DMS114 treated with DMSO at 0.1 percent for 48 hours (cell line): ENCODE results near the gene WNT5B.

ENCODE experiments used
- DNase-seq: peaks from one replicate; lab custom pipeline; 2025; ENCODE audit not compliant: unreplicated experiment; lab: John Stamatoyannopoulos, UW

WNT5B gene

DNA sequence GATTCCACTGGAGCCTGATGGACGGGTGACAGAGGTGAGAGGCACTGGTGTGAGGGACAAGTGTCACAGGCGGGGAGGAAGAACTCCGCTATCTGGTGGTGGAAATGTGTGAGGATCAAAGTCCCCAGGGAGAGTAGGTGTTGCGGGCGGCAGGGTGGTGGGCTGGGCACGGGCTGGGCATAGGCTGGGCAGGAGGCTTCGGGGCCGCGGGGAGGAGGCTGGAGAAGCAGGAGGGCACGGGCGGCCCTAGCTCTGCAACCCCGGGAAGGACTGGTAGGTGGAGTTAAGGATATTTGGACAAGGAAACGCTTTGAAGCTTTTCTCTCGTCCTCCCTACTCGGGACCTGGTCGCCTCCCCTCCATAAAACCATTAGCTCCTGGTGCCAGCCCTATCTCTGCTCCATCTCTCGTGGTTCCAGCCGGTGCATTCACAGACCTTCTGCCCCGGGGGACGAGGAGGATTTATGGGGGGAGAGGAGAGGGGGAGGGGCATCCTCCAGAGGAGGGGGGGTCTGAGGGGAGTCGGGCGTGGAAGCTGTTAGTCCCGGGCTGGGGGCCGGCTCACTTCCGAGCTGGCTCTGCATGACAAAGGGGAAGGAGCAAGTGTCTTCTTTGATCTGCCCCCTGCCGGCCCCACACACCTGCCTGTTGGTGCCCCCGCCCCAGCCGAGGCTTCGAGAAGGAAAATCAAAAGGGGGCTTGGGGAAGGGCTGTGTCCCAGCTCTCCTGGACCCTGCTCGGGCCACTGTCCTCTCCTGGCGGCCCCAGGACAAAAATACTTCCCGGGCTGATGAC lies 504 bp downstream of the WNT5B start:
- DNase-seq = no peak

GRCh38 chr12:1630133-1630826 lies 1.2 kb downstream of the WNT5B start:
- DNase-seq = no peak

DNA sequence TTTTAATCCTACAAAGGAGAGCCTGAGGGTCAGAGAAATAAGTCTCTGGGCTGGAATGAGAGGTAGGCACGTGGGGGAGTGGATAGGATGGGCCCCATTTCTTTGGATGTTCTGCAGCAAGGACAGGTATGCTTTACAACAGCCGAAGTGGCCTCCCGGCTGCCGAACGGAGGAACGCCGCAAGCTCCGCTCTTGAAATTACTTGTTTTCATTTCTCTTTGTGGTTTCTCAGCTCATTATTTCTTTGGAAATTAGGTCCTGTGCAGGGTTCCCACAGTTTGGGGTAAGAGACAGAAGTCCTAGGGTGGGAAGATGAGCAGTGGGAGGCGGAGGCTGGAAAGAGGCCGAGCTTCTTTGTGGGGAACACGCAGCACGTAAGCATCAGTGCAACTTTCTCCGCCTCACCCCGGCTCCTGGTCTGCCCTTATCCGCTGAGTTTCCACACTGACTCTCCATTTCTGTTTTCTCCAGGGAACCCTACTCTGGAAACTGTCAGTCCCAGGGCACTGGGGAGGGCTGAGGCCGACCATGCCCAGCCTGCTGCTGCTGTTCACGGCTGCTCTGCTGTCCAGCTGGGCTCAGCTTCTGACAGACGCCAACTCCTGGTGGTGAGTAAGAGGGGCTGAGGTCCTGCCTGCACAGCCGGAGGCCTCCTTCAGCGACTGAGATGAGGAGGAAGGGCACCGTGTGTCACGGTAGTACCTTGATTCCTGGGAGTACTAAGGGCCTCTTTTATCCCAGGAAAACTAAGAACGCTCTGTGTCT lies 2.0 kb downstream of the WNT5B start:
- DNase-seq = no peak

GRCh38 chr12:1632702-1633101 lies 3.7 kb downstream of the WNT5B start:
- no peak for DNase-seq

- no peak for DNase-seq
Observed at GRCh38 chr12:1633459-1633858, 4.4 kb downstream of the WNT5B start.

DNA sequence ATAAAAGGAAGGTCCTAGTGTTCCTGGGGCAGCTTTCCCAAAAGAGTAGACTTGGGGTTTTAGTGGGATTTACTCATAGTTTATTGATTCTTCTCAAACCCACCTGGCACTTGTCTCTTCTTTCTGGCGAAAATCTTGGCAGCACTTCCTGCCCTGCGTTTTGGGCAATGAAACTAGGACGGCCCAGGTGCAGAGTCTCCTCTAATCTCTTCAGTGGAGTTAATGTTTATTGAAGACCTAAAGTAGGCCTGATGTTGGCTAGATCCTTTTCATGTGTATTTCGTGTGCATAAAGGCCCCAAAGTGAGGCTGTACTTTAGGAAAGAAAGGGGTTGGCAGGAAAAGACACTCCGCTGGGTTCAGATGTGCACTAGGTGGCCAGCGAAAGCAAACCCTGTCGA lies 5.1 kb downstream of the WNT5B start:
- DNase-seq = no peak

DNA sequence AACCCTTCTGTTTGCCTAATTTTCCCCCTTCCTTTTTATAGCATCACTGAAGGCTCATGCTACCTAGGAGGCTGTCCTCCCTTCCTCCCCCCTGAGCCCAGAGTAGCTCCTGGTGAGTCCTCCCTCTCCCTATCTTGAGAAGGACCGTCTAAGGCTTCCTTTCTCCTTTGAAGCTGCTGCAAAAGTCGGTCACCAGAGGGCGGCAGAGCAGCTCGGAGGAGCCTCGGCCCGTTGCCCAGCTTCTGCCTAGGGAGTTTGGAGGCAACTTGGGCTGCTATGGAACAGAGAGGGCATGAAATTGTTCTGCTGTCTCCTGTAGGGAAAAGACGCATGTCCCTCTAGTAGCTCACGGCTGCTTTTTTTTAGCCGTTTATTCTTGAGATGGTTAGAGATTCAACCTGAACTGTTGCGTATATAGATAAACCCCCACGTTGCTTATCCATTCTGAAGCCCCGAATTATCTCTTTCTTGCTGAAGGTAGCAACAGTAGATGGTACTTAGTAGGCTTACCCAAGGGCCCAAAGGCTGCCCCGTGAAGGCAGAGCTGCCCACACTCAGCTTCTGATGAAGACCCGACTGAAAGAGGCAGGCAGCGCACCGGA lies 5.7 kb downstream of the WNT5B start:
- peak; percentile 81 for DNase-seq

DNA sequence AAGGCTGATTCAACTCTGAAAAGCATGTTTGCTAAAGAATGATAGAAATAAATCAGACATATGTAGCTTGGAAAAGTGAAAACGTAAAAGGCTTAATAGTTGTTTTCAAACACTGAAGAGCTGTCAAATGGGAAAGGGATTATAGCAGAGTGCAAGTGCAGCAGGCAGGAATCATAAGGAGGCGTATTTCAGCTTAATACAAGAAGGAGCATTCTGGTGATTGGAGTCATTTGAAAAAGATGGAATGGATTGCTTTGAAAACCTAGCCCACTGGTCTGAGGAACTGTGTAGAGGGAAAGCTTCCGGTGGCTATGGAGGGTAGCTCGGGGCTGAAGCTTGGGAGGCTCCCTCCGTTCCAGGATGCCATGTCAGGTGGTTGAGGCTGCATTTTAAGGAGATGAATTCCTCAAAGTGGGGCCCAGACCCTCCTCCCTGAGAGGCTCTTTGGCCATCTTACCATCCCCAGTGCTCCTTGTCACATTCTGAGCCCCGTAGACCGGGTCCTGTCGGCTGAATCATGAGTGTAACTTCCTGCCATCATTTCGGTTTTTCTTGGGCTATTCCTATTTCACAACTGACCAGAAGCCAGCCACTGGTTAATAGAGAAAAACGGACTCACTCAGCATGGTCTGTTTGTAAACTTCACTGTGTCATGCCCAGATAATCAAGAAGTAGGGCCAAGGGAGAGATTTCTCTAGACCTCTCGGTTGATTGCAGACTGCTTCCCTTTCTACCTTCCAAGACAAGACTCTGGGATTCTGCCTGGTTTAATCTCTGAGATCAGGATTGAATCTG lies 6.5 kb downstream of the WNT5B start:
- no peak for DNase-seq

DNA sequence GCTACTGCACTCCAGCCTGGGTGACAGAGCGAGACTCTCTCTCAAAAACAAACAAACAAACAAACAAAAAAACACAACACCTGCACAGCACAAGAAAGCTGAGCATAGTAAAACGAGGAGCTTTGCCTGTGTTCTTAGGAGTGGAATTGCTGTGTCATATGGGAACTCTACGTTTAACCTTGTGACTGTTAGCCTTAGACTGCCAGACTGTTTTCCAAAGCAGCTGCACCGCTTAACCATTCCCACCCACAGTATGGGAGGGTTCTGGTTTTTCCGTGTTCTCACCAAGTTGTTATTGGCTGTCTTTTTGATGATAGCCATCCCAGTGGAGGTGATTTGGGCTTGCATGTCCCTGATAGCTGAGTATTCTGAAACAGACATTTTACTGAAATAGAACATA lies 9.2 kb downstream of the WNT5B start:
- DNase-seq = no peak

GRCh38 chr12:1639538-1639937 lies 10.5 kb downstream of the WNT5B start:
- no peak for DNase-seq

- no peak for DNase-seq
Observed at GRCh38 chr12:1640328-1641234, 11.6 kb downstream of the WNT5B start.

DNA sequence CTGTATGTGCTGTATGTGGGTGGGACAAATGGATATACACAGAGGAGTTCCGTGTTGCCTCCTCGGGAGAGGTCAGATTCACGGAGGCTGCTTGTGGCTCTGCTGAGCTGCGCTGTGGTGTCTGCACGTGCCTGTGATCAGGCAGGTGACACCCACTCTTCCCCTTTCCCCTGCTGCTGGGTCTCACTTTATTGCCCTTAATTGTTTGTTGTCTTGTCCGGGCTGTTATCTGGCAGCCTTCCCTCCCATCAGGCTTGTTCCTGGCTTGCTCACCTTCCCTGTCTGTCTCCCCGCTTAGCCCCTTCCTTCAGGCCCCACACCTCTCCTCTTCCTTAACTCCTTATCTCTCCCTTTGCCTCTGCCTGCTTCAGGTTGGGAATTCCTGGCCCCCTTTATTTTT lies 13.5 kb downstream of the WNT5B start:
- DNase-seq = no peak

DNA sequence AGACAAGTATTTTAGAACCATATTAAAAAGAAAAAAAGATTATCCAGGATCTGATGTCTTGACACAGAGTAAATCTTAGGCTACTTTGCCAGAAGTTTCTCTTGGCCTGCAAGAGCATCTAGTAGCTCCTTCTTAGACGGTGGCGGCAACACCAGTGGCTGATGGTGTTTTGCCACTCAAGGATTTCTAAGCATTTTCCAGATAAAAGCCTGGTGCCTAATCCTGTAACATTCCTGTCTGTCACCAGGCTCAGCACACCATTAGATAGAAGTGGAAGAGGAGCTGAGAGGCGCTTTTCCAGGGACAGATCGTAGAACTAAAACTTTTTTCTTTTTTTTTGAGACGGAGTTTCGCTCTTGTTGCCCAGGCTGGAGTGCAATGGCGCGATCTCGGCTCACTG lies 14.0 kb downstream of the WNT5B start:
- no peak for DNase-seq

DNA sequence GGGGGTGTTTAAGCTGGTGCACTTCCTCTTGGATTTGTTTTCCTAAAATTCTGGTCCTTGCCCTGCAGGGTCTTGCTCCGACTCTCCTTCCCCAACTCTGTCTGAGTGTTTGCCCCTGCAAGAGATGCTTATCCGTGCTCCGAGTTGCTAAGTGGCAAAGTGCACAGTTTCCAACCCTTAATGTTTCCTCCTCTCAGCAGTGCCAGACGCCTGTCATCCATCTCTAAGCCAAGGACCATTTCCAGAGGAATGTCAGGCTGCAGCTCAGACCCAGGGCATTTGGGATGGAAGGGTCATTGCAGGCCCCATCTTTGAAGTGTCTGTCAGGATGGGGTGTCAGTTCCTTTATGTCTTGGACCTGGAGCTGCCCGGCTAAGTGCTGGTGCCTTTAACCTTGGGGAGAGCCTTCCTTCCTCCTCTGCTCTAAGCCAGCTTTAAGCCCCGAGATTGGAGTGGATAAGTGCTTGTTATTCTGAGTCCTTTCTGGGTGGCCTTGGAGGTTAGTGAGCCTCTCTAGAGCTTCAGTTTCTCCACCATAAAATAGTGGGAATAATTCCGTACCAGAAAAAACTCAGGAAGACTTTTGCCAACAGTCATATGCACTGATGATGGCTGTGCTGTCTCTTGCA lies 15.0 kb downstream of the WNT5B start:
- DNase-seq = no peak

DNA sequence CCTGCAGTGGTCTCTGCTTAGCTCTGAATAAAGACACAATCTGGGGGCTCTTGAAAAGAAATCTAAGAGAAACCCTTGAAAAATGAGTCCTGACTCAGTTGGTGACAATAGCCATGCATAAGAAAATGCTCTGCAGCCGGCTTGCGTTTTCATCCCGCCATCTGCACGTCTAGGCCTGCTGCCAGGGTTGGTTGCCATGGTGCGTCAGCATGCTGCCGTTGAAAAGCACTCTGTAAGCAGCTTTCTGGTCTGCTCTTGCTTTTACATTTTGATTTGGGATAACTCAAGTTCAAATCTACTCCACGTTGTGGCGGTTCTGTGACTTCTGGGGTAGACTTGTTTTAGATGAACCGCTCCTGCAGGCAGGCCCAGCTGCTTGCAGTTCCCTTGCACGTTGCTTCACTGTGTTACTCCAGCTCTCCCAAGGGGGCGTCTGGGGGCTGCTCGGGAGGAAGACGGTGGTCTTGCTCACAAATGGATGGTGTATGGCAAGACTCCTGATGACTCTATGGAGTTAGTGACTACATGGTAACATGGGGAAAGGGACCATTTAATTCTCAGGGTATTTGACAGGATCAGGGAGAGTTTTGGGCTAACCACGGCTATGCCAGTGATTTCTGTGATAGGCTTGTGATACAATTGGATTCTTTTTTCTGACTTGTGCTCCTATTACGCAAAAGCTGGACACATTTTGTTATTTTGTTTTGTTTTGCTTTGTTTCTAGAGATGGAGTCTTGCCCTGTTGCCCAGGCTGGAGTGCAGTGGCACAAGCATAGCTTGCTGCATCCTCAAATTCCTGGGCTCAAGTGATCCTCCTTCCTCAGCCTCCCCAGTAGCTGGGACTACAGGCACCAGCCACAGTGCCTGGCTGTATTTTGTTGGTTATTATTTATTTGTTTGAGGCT lies 15.8 kb downstream of the WNT5B start:
- DNase-seq = no peak

DNA sequence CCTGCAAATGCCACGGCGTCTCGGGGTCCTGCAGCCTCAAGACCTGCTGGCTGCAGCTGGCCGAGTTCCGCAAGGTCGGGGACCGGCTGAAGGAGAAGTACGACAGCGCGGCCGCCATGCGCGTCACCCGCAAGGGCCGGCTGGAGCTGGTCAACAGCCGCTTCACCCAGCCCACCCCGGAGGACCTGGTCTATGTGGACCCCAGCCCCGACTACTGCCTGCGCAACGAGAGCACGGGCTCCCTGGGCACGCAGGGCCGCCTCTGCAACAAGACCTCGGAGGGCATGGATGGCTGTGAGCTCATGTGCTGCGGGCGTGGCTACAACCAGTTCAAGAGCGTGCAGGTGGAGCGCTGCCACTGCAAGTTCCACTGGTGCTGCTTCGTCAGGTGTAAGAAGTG lies 16.8 kb downstream of the WNT5B start:
- no peak for DNase-seq

GRCh38 chr12:1646569-1647284 lies 17.7 kb downstream of the WNT5B start:
- no peak for DNase-seq

DNA sequence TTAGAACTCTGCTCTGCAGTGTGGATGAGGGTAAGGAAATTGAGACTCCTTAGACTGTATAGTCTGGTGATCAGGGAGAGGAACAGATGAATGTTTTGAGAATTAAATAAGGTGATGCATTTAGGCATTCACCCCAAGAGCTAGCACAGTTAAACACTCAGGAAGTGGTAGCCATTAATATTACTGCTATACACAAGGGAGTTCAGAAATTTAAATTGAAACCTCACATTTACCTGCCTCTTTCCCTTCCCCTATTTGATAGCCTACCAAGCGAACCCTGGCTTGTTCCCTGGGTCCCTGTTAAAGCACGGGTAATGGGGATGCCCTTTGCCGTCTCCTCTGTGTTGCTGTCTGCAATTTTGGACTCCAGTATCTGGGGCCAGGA lies 18.2 kb downstream of the WNT5B start:
- no peak for DNase-seq
